SK-N-SH (cell line): ENCODE data around the gene ITGBL1. TPM values are rescaled to one million over a fixed set of nuclear protein-coding genes. Genes with fewer than 3 reads are reported as not detected.

Experiments used
- CTCF ChIA-PET: fragments of 300-600, 350-600 bp; formaldehyde crosslinking; extraction: SDS; loops from one replicate; lab custom pipeline; 2021; lab: Yijun Ruan, JAX
- POLR2A ChIA-PET: fragments of 350-600 bp; sonication (Branson Sonifier 250); formaldehyde crosslinking; extraction: SDS; loops from one replicate; lab custom pipeline; 2020; ENCODE audit warnings: antibody characterized with exemption, inconsistent platforms; lab: Yijun Ruan, JAX
- DNase-seq: peaks from one replicate; pipeline ENCODE4 v3.0.0; 2012
- H2AFZ ChIP-seq: fragments of 200-600 bp; sonication (generic); 2 replicates; pipeline ENCODE4 v1.8.1; 2016; ENCODE audit warnings: antibody characterized with exemption, mild to moderate bottlenecking, low read depth
- H3F3A ChIP-seq: fragments of 200-600 bp; sonication (generic); replicated peaks from 2 replicates; pipeline ENCODE3; 2016; ENCODE audit warnings: antibody characterized with exemption, mild to moderate bottlenecking; ENCODE audit not compliant: insufficient read depth
- H3K27ac ChIP-seq, 2 experiments: fragments of 200-500 bp in 1 of 2; fragments of 200-600 bp in 1 of 2; sonication (Bioruptor generic) in 1 of 2; sonication (generic), shearing (Covaris generic) in 1 of 2; 2 replicates each; pipeline versions ENCODE4 v1.5.1 to v1.6.1; 2014 to 2016; ENCODE audit warnings: low read depth in 2 of 2, inconsistent platforms in 1 of 2, low read length in 1 of 2, mild to moderate bottlenecking in 1 of 2, mixed read lengths in 1 of 2
- H3K27me3 ChIP-seq: fragments of 200-600 bp; sonication (generic), shearing (Covaris generic); 2 replicates; pipeline ENCODE4 v1.6.1; 2016; ENCODE audit warnings: mixed run types; ENCODE audit not compliant: insufficient read depth
- H3K36me3 ChIP-seq, 2 experiments: fragments of 200-500 bp in 1 of 2; fragments of 200-600 bp in 1 of 2; sonication (Bioruptor generic) in 1 of 2; sonication (generic) in 1 of 2; replicated peaks in 1 of 2; 2 replicates each; pipeline versions ENCODE3 to v1.5.1; 2014 to 2016; ENCODE audit warnings: low read length in 1 of 2, mild to moderate bottlenecking in 1 of 2; ENCODE audit not compliant: insufficient read depth in 2 of 2, control insufficient read depth in 1 of 2
- H3K4me1 ChIP-seq, 2 experiments: fragments of 200-500 bp in 1 of 2; fragments of 200-600 bp in 1 of 2; sonication (Bioruptor generic) in 1 of 2; sonication (generic), shearing (Covaris generic) in 1 of 2; 2 replicates each; pipeline versions ENCODE4 v1.5.1 to v1.6.1; 2014 to 2016; ENCODE audit warnings: low read depth in 1 of 2, low read length in 1 of 2, mixed run types in 1 of 2; ENCODE audit not compliant: insufficient read depth in 2 of 2, control insufficient read depth in 1 of 2
- H3K4me2 ChIP-seq: fragments of 200-600 bp; sonication (generic), shearing (Covaris generic); 2 replicates; pipeline ENCODE4 v1.6.1; 2017; ENCODE audit warnings: mixed run types
- H3K4me3 ChIP-seq, 2 experiments: fragments of 200-500 bp in 1 of 2; fragments of 200-600 bp in 1 of 2; sonication (Bioruptor generic) in 1 of 2; sonication (generic), shearing (Covaris generic) in 1 of 2; 2 replicates each; pipeline versions ENCODE4 v1.5.1 to v1.8.1; 2014 to 2016; ENCODE audit warnings: low read depth in 2 of 2, inconsistent platforms in 1 of 2, low read length in 1 of 2, mild to moderate bottlenecking in 1 of 2, mixed read lengths in 1 of 2, moderate library complexity in 1 of 2
- H3K79me2 ChIP-seq: fragments of 200-600 bp; sonication (generic); 2 replicates; pipeline ENCODE4 v1.8.1; 2017; ENCODE audit warnings: mild to moderate bottlenecking; ENCODE audit not compliant: insufficient read depth
- H3K9ac ChIP-seq: fragments of 200-600 bp; sonication (generic); 2 replicates; pipeline ENCODE4 v1.6.1; 2017; ENCODE audit warnings: mixed run types
- H3K9me2 ChIP-seq: fragments of 200-600 bp; sonication (generic); 2 replicates; pipeline ENCODE4 v1.6.1; 2017; ENCODE audit warnings: mixed run types
- H3K9me3 ChIP-seq: fragments of 200-600 bp; sonication (generic); 2 replicates; pipeline ENCODE4 v1.6.1; 2017; ENCODE audit warnings: mixed run types, mild to moderate bottlenecking, moderate library complexity
- H4K20me1 ChIP-seq: fragments of 200-600 bp; sonication (generic); 2 replicates; pipeline ENCODE4 v1.6.1; 2017; ENCODE audit warnings: mild to moderate bottlenecking, mixed run types; ENCODE audit not compliant: insufficient read depth
- CHD2 ChIP-seq: fragments of 150-350 bp; IDR thresholded peaks from 2 replicates; pipeline ENCODE4 v1.6.1; 2018; ENCODE audit warnings: low read length; ENCODE audit not compliant: partially characterized antibody
- ELF1 ChIP-seq: IDR thresholded peaks from 2 replicates; pipeline ENCODE4 v1.4.0; 2012
- EP300 ChIP-seq, 2 experiments: IDR thresholded peaks; 2 replicates each; pipeline versions ENCODE4 v1.4.0 to v1.6.1; 2012; ENCODE audit warnings: borderline replicate concordance in 1 of 2, low read depth in 1 of 2, low read length in 1 of 2
- FOXJ3 ChIP-seq: sonication (generic); formaldehyde crosslinking; IDR thresholded peaks from 2 replicates; pipeline ENCODE4 v1.5.1; 2020; ENCODE audit warnings: mild to moderate bottlenecking, missing genetic modification reagents
- GABPA ChIP-seq: IDR thresholded peaks from 2 replicates; pipeline ENCODE4 v1.4.0; 2012; ENCODE audit warnings: low read depth, mild to moderate bottlenecking
- IRF3 ChIP-seq: fragments of 150-350 bp; IDR thresholded peaks from 2 replicates; pipeline ENCODE4 v1.6.1; 2016; ENCODE audit warnings: mild to moderate bottlenecking, low read depth, low read length
- MXI1 ChIP-seq: IDR thresholded peaks from 2 replicates; pipeline ENCODE4 v1.6.1; 2012; ENCODE audit warnings: mild to moderate bottlenecking, low read depth, low read length, improper control_type of control experiment
- NFIC ChIP-seq: IDR thresholded peaks from 2 replicates; pipeline ENCODE4 v1.4.0; 2012; ENCODE audit warnings: borderline replicate concordance
- NRF1 ChIP-seq: IDR thresholded peaks from 2 replicates; pipeline ENCODE4 v1.6.1; 2012; ENCODE audit warnings: low read depth, mild to moderate bottlenecking, low read length
- RCOR1 ChIP-seq: fragments of 150-350 bp; IDR thresholded peaks from 2 replicates; pipeline ENCODE4 v1.6.1; 2017; ENCODE audit warnings: antibody characterized with exemption, low read length
- REST ChIP-seq: IDR thresholded peaks from 2 replicates; pipeline ENCODE4 v1.6.1; 2012; ENCODE audit warnings: mild to moderate bottlenecking, low read depth, low read length, moderate library complexity
- RFX5 ChIP-seq: IDR thresholded peaks from 2 replicates; pipeline ENCODE4 v1.6.1; 2012; ENCODE audit warnings: mild to moderate bottlenecking, improper control_type of control experiment, low read length
- RXRA ChIP-seq: IDR thresholded peaks from 2 replicates; pipeline ENCODE4 v1.4.0; 2012; ENCODE audit warnings: low read depth, mild to moderate bottlenecking, borderline replicate concordance
- SIN3A ChIP-seq: IDR thresholded peaks from 2 replicates; pipeline ENCODE4 v1.6.1; 2012; ENCODE audit warnings: low read depth, mild to moderate bottlenecking, low read length, moderate library complexity, borderline replicate concordance
- USF2 ChIP-seq: fragments of 150-350 bp; IDR thresholded peaks from 2 replicates; pipeline ENCODE4 v1.6.1; 2017; ENCODE audit warnings: antibody characterized with exemption, low read length, low read depth, borderline replicate concordance
- YY1 ChIP-seq: IDR thresholded peaks from 2 replicates; pipeline ENCODE4 v1.4.0; 2012; ENCODE audit warnings: low read depth, mild to moderate bottlenecking
- WGBS: methylation state at CpG from one replicate; pipeline ENCODE4 v1.1.6; 2017; ENCODE audit warnings: low lambda C conversion rate; 5-methylcytosine and 5-hydroxymethylcytosine counted together
- polyA plus RNA-seq, 3 experiments: library from polyadenylated mRNA; depleted of rRNA; stranded (reverse); fragments of >200 nt; gene quantifications; 2 replicates each; pipeline ENCODE4 v1.2.3, GENCODE V29; 2012
- TF ChIP-seq, protein P1 (sequence below): IDR thresholded peaks from 2 replicates; pipeline ENCODE4 v1.4.0; 2012; ENCODE audit warnings: low read depth

Gene ITGBL1
- polyA plus RNA-seq, 1 of the 3 experiments (the other 2 are of a cell fraction) = 78.7 TPM

GRCh38 chr13:101594936-101595335, 142.5 kb downstream of the ITGBL1 start:
- Histone ChIP-seq H4K20me1 (no peaks in the 10 kb centered on the region), H2AFZ (no peak overlapping the region), H3K27ac (no peak overlapping the region), H3K9me2 (no peaks in the 10 kb centered on the region), H3K27me3 (no peaks in the 10 kb centered on the region), H3K4me1 (no peaks in the 10 kb centered on the region), H3F3A (peaks cover 6% of the 10 kb centered on the region), H3K4me2 (no peak overlapping the region), H3K4me3 (no peak overlapping the region), H3K36me3 (peaks cover 2 to 55% of the 10 kb centered on the region in 2 experiments), H3K9me3 (no peaks in the 10 kb centered on the region; the same call in 1 of the 2 replicates), H3K79me2 (peaks cover 5% of the 10 kb centered on the region; the same call in 1 of the 2 replicates), H3K9ac (no peak overlapping the region)
- WGBS = 94% methylated on average over 5 of the region's 5 CpGs
- POLR2A ChIA-PET = no interaction called here
- TF ChIP-seq, protein P1, sequence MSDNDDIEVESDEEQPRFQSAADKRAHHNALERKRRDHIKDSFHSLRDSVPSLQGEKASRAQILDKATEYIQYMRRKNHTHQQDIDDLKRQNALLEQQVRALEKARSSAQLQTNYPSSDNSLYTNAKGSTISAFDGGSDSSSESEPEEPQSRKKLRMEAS = no peak
- TF ChIP-seq EP300 (IDR thresholded peaks at IDR 0.05; ENCODE audit: borderline replicate concordance in 1 of 2, low read depth in 1 of 2, low read length in 1 of 2) (no peak), USF2 (no peak), RFX5 (no peak), RCOR1 (no peak), FOXJ3 (CRISPR knock-in tag) (no peak), CHD2 (no peak), IRF3 (no peak), ELF1 (no peak), SIN3A (no peak), NRF1 (no peak), YY1 (no peak), NFIC (no peak), GABPA (no peak), REST (no peak), RXRA (no peak), MXI1 (no peak)
- CTCF ChIA-PET = no interaction called here
- no peak for DNase-seq
